ENCODE measurements around the gene KRTAP2-2.

DNA sequence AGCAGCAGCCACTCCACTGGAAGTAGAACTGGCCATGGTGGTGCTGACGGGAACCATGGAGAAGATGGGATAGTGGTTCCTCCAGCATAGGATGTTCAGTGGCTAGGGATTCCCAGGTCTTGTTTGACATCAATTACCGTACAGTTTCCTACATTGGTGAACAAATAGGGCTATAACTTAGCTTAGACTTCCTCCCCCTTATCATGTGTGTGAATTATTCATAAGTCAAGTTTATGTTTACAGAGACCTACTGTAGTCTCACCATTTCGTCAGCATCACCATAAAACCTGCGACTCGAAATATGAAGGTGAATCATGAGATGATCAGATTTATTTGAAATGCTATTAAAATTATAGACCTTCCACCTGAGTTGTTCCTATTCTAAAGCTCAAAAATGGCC lies 3.7 kb upstream of the KRTAP2-2 start:
- TF ChIP-seq, protein P1, sequence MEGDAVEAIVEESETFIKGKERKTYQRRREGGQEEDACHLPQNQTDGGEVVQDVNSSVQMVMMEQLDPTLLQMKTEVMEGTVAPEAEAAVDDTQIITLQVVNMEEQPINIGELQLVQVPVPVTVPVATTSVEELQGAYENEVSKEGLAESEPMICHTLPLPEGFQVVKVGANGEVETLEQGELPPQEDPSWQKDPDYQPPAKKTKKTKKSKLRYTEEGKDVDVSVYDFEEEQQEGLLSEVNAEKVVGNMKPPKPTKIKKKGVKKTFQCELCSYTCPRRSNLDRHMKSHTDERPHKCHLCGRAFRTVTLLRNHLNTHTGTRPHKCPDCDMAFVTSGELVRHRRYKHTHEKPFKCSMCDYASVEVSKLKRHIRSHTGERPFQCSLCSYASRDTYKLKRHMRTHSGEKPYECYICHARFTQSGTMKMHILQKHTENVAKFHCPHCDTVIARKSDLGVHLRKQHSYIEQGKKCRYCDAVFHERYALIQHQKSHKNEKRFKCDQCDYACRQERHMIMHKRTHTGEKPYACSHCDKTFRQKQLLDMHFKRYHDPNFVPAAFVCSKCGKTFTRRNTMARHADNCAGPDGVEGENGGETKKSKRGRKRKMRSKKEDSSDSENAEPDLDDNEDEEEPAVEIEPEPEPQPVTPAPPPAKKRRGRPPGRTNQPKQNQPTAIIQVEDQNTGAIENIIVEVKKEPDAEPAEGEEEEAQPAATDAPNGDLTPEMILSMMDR (IDR thresholded peaks at IDR 0.05; ENCODE audit: insufficient read depth, low read length, poor library complexity, severe bottlenecking), result no peak
- TF ChIP-seq EZH2phosphoT487 (conservative IDR thresholded peaks at IDR 0.05; ENCODE audit: low read length), result no peak
